Stomach (tissue), 4 donors: Measurements from ENCODE around the gene ARL8B.

Source experiments
- EP300 ChIP-seq: sonication (generic); formaldehyde crosslinking; IDR thresholded peaks from one replicate; pipeline ENCODE4 v1.6.1; 2017; ENCODE audit warnings: antibody characterized with exemption
- TF ChIP-seq, protein P1 (sequence below), 7 experiments: fragments of 450-650 bp in 4 of 7; fragments of 200-600 bp in 3 of 7; sonication (generic) in 3 of 7; IDR thresholded peaks; one replicate each; pipeline ENCODE4 v1.5.1; 2016 to 2019; ENCODE audit warnings: antibody characterized with exemption in 7 of 7, control low read depth in 2 of 7, mild to moderate bottlenecking in 1 of 7

DNA sequence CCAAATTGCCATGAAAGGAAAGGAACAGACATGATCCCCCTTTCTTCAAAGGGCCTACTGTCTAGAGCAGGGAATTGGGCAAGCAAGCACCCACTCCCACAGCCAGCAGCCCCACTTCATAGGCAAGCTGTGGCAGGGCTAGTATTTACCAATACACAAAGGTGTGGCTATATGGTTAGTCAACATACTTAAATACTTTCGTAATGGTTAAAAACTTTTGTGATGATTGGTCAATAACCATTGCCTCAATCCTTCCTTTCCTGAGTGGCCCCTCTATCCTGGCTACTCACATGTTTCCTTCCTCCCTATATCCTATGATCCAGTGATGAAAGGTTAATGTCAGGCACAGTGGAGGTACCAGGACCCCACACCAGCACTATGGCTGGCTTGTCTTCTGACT is 30.1 kb upstream of the ARL8B start:
- TF ChIP-seq, protein P1, sequence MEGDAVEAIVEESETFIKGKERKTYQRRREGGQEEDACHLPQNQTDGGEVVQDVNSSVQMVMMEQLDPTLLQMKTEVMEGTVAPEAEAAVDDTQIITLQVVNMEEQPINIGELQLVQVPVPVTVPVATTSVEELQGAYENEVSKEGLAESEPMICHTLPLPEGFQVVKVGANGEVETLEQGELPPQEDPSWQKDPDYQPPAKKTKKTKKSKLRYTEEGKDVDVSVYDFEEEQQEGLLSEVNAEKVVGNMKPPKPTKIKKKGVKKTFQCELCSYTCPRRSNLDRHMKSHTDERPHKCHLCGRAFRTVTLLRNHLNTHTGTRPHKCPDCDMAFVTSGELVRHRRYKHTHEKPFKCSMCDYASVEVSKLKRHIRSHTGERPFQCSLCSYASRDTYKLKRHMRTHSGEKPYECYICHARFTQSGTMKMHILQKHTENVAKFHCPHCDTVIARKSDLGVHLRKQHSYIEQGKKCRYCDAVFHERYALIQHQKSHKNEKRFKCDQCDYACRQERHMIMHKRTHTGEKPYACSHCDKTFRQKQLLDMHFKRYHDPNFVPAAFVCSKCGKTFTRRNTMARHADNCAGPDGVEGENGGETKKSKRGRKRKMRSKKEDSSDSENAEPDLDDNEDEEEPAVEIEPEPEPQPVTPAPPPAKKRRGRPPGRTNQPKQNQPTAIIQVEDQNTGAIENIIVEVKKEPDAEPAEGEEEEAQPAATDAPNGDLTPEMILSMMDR (IDR thresholded peaks at IDR 0.05): no peak
- no peak for TF ChIP-seq EP300
